K562 (cell line): ENCODE data around the gene ABCF2. TPM values are rescaled to one million over a fixed set of nuclear protein-coding genes. Genes with fewer than 3 reads are reported as not detected.

Experiments
- HSF4 ChIP-seq: fragments of 250-450 bp; sonication (Bioruptor Pico); IDR thresholded peaks from 2 replicates; pipeline ENCODE4 v2.1.2; 2022; ENCODE audit warnings: mild to moderate bottlenecking, moderate library complexity, borderline replicate concordance
- ZNF586 ChIP-seq: fragments of 450-650 bp; formaldehyde crosslinking; conservative IDR thresholded peaks from 2 replicates; pipeline ENCODE4 v1.4.0; 2020; ENCODE audit warnings: mild to moderate bottlenecking, moderate library complexity
- ZNF717 ChIP-seq: fragments of 250-450 bp; sonication (Bioruptor Pico); IDR thresholded peaks from 2 replicates; pipeline ENCODE4 v1.5.0; 2021
- polyA plus RNA-seq, 8 experiments: library from polyadenylated mRNA; depleted of rRNA in 4 of 8; stranded (reverse) in 5 of 8; unstranded in 3 of 8; fragments of >200 nt; fragmentation: Nextera tagmentation in 2 of 8; fragmentation: Illumina TruSeq in 1 of 8; extraction: Ambion mirVana in 2 of 8; extraction: Trizol in 1 of 8; gene quantifications; 2 replicates each; pipeline versions ENCODE4 v1.2.1 to v1.2.3, GENCODE V29; 2011 to 2014; ENCODE audit warnings: inconsistent platforms in 1 of 8, missing spikeins in 1 of 8
- total RNA-seq, 7 experiments: library from RNA; depleted of rRNA in 6 of 7; stranded (reverse); fragments of >200 nt in 6 of 7; fragmentation: Illumina TruSeq in 2 of 7; extraction: Trizol in 2 of 7; gene quantifications; 2 replicates each; pipeline versions ENCODE4 v1.2.1 to v1.2.3, GENCODE V29; 2011 to 2021; ENCODE audit warnings: low replicate concordance in 1 of 7
- TF ChIP-seq, protein P1 (sequence below): fragments of 200-600 bp; sonication (generic); IDR thresholded peaks from one replicate; pipeline ENCODE4 v1.6.1; 2012; ENCODE audit warnings: mild to moderate bottlenecking, low read depth, low read length, inconsistent platforms

Gene ABCF2
- total and polyA plus RNA-seq, 9 of the 15 experiments (the other 6 are each of a cell fraction or from before 2014, with no cell fraction given): 62.1 to 224 (median 113) TPM

DNA sequence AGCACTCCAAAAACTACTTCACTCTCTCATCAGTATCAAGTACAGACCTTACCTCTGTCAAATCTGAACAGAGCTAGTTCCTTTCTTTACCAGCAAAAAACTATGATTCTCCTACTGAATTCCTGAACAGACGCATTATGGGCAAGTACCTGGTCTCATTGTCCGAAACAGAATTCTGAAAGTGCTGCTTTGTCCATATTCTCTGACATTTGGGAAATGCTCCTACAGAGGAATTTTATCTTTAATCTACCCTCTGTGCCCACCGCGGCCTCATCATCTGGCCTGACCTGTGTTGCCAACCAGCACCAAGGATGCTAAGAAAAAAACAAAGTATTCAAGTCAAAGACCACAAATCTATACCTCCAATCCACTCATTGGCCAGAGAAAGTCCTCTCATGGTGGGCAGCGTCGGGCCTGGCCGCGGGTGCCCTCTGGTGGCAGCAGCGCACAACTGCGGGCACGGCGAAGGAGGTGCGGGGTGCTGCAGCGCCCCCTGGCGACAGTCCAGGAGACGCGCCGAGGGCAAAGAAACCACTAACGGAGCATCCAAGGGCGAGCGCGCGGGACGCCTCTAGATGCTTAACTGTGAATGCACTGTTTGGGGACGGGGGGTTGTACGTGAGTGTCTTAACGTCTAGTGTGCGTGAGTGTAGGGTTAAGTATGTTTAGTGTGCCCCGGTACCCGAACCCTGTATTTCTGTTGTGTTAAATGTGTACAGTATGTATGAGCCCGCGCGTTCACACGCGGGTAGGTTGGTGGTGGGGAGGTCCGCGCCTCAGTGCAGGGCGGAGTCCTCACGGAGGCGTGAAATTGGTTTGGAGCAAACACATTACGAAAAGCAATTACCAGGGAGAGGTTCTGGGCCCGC is 54.5 kb downstream of the ABCF2 start (continued):
- TF ChIP-seq, protein P1, sequence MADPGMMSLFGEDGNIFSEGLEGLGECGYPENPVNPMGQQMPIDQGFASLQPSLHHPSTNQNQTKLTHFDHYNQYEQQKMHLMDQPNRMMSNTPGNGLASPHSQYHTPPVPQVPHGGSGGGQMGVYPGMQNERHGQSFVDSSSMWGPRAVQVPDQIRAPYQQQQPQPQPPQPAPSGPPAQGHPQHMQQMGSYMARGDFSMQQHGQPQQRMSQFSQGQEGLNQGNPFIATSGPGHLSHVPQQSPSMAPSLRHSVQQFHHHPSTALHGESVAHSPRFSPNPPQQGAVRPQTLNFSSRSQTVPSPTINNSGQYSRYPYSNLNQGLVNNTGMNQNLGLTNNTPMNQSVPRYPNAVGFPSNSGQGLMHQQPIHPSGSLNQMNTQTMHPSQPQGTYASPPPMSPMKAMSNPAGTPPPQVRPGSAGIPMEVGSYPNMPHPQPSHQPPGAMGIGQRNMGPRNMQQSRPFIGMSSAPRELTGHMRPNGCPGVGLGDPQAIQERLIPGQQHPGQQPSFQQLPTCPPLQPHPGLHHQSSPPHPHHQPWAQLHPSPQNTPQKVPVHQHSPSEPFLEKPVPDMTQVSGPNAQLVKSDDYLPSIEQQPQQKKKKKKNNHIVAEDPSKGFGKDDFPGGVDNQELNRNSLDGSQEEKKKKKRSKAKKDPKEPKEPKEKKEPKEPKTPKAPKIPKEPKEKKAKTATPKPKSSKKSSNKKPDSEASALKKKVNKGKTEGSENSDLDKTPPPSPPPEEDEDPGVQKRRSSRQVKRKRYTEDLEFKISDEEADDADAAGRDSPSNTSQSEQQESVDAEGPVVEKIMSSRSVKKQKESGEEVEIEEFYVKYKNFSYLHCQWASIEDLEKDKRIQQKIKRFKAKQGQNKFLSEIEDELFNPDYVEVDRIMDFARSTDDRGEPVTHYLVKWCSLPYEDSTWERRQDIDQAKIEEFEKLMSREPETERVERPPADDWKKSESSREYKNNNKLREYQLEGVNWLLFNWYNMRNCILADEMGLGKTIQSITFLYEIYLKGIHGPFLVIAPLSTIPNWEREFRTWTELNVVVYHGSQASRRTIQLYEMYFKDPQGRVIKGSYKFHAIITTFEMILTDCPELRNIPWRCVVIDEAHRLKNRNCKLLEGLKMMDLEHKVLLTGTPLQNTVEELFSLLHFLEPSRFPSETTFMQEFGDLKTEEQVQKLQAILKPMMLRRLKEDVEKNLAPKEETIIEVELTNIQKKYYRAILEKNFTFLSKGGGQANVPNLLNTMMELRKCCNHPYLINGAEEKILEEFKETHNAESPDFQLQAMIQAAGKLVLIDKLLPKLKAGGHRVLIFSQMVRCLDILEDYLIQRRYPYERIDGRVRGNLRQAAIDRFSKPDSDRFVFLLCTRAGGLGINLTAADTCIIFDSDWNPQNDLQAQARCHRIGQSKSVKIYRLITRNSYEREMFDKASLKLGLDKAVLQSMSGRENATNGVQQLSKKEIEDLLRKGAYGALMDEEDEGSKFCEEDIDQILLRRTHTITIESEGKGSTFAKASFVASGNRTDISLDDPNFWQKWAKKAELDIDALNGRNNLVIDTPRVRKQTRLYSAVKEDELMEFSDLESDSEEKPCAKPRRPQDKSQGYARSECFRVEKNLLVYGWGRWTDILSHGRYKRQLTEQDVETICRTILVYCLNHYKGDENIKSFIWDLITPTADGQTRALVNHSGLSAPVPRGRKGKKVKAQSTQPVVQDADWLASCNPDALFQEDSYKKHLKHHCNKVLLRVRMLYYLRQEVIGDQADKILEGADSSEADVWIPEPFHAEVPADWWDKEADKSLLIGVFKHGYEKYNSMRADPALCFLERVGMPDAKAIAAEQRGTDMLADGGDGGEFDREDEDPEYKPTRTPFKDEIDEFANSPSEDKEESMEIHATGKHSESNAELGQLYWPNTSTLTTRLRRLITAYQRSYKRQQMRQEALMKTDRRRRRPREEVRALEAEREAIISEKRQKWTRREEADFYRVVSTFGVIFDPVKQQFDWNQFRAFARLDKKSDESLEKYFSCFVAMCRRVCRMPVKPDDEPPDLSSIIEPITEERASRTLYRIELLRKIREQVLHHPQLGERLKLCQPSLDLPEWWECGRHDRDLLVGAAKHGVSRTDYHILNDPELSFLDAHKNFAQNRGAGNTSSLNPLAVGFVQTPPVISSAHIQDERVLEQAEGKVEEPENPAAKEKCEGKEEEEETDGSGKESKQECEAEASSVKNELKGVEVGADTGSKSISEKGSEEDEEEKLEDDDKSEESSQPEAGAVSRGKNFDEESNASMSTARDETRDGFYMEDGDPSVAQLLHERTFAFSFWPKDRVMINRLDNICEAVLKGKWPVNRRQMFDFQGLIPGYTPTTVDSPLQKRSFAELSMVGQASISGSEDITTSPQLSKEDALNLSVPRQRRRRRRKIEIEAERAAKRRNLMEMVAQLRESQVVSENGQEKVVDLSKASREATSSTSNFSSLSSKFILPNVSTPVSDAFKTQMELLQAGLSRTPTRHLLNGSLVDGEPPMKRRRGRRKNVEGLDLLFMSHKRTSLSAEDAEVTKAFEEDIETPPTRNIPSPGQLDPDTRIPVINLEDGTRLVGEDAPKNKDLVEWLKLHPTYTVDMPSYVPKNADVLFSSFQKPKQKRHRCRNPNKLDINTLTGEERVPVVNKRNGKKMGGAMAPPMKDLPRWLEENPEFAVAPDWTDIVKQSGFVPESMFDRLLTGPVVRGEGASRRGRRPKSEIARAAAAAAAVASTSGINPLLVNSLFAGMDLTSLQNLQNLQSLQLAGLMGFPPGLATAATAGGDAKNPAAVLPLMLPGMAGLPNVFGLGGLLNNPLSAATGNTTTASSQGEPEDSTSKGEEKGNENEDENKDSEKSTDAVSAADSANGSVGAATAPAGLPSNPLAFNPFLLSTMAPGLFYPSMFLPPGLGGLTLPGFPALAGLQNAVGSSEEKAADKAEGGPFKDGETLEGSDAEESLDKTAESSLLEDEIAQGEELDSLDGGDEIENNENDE: peak; percentile 70
- TF ChIP-seq ZNF586 (no peak), ZNF717 (no peak), HSF4 (CRISPR knock-in tag) (no peak)
